Neural cell (in vitro differentiated cells): ENCODE data around the gene ATG7. TPM values are rescaled to one million over a fixed set of nuclear protein-coding genes. Genes with fewer than 3 reads are reported as not detected.

Experiments used
- H2AFZ ChIP-seq: fragments of 200-600, 300-800 bp; sonication (generic), shearing (Covaris generic); 2 replicates; pipeline ENCODE4 v1.6.0; 2014; ENCODE audit warnings: low read depth, mild to moderate bottlenecking, antibody characterized with exemption, low read length, moderate library complexity
- H3F3A ChIP-seq: fragments of 200-600 bp; shearing (Covaris generic); 2 replicates; pipeline ENCODE4 v1.6.1; 2016; ENCODE audit warnings: mild to moderate bottlenecking, moderate library complexity, mixed read lengths, antibody characterized with exemption, low read length; ENCODE audit not compliant: insufficient read depth, poor library complexity, severe bottlenecking
- H3K27ac ChIP-seq: fragments of 200-600, 300-800 bp; sonication (generic), shearing (Covaris generic); 2 replicates; pipeline ENCODE4 v1.5.1; 2014; ENCODE audit warnings: mild to moderate bottlenecking, low read length, moderate library complexity
- H3K27me3 ChIP-seq: fragments of 300-800, 200-600 bp; sonication (generic), shearing (Covaris generic); 2 replicates; pipeline ENCODE4 v1.6.0; 2014; ENCODE audit warnings: mild to moderate bottlenecking, low read depth, low read length, moderate library complexity; ENCODE audit not compliant: insufficient read depth
- H3K36me3 ChIP-seq: fragments of 300-800, 200-600 bp; sonication (generic), shearing (Covaris generic); 2 replicates; pipeline ENCODE4 v1.5.1; 2014; ENCODE audit warnings: mild to moderate bottlenecking, antibody characterized with exemption, low read length, moderate library complexity; ENCODE audit not compliant: insufficient read depth
- H3K4me2 ChIP-seq: fragments of 300-800, 200-600 bp; sonication (generic), shearing (Covaris generic); 2 replicates; pipeline ENCODE4 v1.6.0; 2014; ENCODE audit warnings: mild to moderate bottlenecking, low read length
- H3K4me3 ChIP-seq: fragments of 300-800, 200-600 bp; sonication (generic), shearing (Covaris generic); 2 replicates; pipeline ENCODE4 v1.5.1; 2014; ENCODE audit warnings: mild to moderate bottlenecking, low read length, moderate library complexity
- H3K79me2 ChIP-seq: fragments of 200-600 bp; shearing (Covaris generic); replicated peaks from 2 replicates; pipeline ENCODE4 v1.6.0; 2014; ENCODE audit warnings: mild to moderate bottlenecking, low read length, moderate library complexity; ENCODE audit not compliant: insufficient read depth
- H3K9ac ChIP-seq: fragments of 300-800, 200-600 bp; sonication (generic), shearing (Covaris generic); 2 replicates; pipeline ENCODE4 v1.6.1; 2016; ENCODE audit warnings: mild to moderate bottlenecking, low read length, mixed read lengths
- H3K9me2 ChIP-seq: fragments of 200-600 bp; shearing (Covaris generic); 2 replicates; pipeline ENCODE4 v1.6.1; 2016; ENCODE audit warnings: mild to moderate bottlenecking, low read length, mixed read lengths; ENCODE audit not compliant: insufficient read depth
- H3K9me3 ChIP-seq: fragments of 200-600, 300-800 bp; sonication (generic), shearing (Covaris generic); 2 replicates; pipeline ENCODE4 v1.6.1; 2016; ENCODE audit warnings: mild to moderate bottlenecking, mixed run types, low read length, moderate library complexity, mixed read lengths
- H4K20me1 ChIP-seq: fragments of 200-600 bp; shearing (Covaris generic); 2 replicates; pipeline ENCODE4 v1.6.1; 2016; ENCODE audit warnings: mild to moderate bottlenecking, mixed run types; ENCODE audit not compliant: insufficient read depth
- CTCF ChIP-seq: fragments of 450-650 bp; IDR thresholded peaks from 2 replicates; pipeline ENCODE4 v1.5.1; 2014; ENCODE audit warnings: antibody characterized with exemption, mild to moderate bottlenecking, moderate library complexity; ENCODE audit not compliant: poor library complexity, severe bottlenecking
- EP300 ChIP-seq: fragments of 450-650 bp; conservative IDR thresholded peaks from 2 replicates; pipeline ENCODE4 v1.6.1; 2014; ENCODE audit warnings: antibody characterized with exemption, mild to moderate bottlenecking, moderate library complexity; ENCODE audit not compliant: poor library complexity, severe bottlenecking
- EZH2 ChIP-seq: fragments of 200-600, 300-800 bp; shearing (Covaris generic), sonication (generic); IDR thresholded peaks from 2 replicates; pipeline ENCODE4 v1.6.1; 2014; ENCODE audit warnings: antibody characterized with exemption, low read length, borderline replicate concordance, mild to moderate bottlenecking; ENCODE audit not compliant: insufficient read depth, poor library complexity, severe bottlenecking
- MXI1 ChIP-seq: fragments of 450-650 bp; conservative IDR thresholded peaks from 2 replicates; pipeline ENCODE4 v1.6.1; 2014; ENCODE audit warnings: antibody characterized with exemption, mild to moderate bottlenecking; ENCODE audit not compliant: poor library complexity, severe bottlenecking
- POLR2AphosphoS5 ChIP-seq: IDR thresholded peaks from 2 replicates; pipeline ENCODE4 v1.6.1; 2012
- RAD21 ChIP-seq: fragments of 450-650 bp; conservative IDR thresholded peaks from 2 replicates; pipeline ENCODE4 v1.6.1; 2014; ENCODE audit warnings: antibody characterized with exemption, mild to moderate bottlenecking, moderate library complexity
- SMC3 ChIP-seq: fragments of 450-650 bp; conservative IDR thresholded peaks from 2 replicates; pipeline ENCODE4 v1.6.1; 2014; ENCODE audit warnings: antibody characterized with exemption, mild to moderate bottlenecking, moderate library complexity; ENCODE audit not compliant: poor library complexity
- TAF1 ChIP-seq: IDR thresholded peaks from 2 replicates; pipeline ENCODE4 v1.6.1; 2012; ENCODE audit warnings: low read depth
- polyA plus RNA-seq: library from polyadenylated mRNA; depleted of rRNA; stranded (reverse); fragments of >200 nt; gene quantifications from 2 replicates; pipeline ENCODE4 v1.2.3, GENCODE V29; 2014
- TF ChIP-seq, protein P1 (sequence below): IDR thresholded peaks from 2 replicates; pipeline ENCODE4 v1.6.1; 2012; ENCODE audit warnings: borderline replicate concordance

ATG7 gene
- polyA plus RNA-seq, 1 donor from 2014 or later = 28.8 TPM

GRCh38 chr3:11559816-11560633, 287.8 kb downstream of the ATG7 start:
- TF ChIP-seq EP300 (no peak), CTCF (no peak), SMC3 (no peak), TAF1 (no peak), MXI1 (no peak), RAD21 (no peak), POLR2AphosphoS5 (no peak), EZH2 (no peak)
- TF ChIP-seq, protein P1, sequence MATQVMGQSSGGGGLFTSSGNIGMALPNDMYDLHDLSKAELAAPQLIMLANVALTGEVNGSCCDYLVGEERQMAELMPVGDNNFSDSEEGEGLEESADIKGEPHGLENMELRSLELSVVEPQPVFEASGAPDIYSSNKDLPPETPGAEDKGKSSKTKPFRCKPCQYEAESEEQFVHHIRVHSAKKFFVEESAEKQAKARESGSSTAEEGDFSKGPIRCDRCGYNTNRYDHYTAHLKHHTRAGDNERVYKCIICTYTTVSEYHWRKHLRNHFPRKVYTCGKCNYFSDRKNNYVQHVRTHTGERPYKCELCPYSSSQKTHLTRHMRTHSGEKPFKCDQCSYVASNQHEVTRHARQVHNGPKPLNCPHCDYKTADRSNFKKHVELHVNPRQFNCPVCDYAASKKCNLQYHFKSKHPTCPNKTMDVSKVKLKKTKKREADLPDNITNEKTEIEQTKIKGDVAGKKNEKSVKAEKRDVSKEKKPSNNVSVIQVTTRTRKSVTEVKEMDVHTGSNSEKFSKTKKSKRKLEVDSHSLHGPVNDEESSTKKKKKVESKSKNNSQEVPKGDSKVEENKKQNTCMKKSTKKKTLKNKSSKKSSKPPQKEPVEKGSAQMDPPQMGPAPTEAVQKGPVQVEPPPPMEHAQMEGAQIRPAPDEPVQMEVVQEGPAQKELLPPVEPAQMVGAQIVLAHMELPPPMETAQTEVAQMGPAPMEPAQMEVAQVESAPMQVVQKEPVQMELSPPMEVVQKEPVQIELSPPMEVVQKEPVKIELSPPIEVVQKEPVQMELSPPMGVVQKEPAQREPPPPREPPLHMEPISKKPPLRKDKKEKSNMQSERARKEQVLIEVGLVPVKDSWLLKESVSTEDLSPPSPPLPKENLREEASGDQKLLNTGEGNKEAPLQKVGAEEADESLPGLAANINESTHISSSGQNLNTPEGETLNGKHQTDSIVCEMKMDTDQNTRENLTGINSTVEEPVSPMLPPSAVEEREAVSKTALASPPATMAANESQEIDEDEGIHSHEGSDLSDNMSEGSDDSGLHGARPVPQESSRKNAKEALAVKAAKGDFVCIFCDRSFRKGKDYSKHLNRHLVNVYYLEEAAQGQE = no peak
- Histone ChIP-seq H3K27ac (no peak overlapping the region), H4K20me1 (no peaks in the 10 kb centered on the region), H3K4me3 (no peak overlapping the region), H3K4me2 (no peak overlapping the region), H3K9me3 (no peaks in the 10 kb centered on the region), H3F3A (no peaks in the 10 kb centered on the region), H2AFZ (no peak overlapping the region), H3K27me3 (no peaks in the 10 kb centered on the region), H3K36me3 (no peaks in the 10 kb centered on the region), H3K9me2 (no peaks in the 10 kb centered on the region), H3K79me2 (no peaks in the 10 kb centered on the region), H3K9ac (no peak overlapping the region)

DNA sequence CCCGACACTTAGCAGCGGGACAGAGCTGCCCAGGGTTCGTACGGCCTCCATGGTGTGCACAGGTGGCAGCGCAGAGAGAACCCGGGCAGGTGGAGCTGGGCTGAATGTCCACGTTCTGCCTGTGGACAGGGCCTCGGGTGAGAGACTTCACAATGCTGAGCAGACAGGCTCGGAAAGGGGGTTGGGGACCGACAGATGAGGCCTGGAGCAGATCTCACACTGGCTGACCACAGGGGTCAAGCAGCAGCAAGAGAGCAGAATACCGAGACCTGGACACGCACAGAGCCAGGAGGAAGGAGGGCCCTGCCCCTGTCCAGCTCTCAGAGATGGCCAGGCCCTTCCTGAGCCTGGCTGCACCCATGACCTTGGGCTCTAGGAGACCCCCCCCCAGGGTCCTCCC, 288.5 kb downstream of the ATG7 start:
- Histone ChIP-seq H3K27ac (no peak overlapping the region), H3K4me3 (no peak overlapping the region), H3K79me2 (no peaks in the 10 kb centered on the region), H3K9me2 (no peaks in the 10 kb centered on the region), H4K20me1 (no peaks in the 10 kb centered on the region), H2AFZ (no peak overlapping the region), H3K4me2 (no peak overlapping the region), H3K27me3 (no peaks in the 10 kb centered on the region), H3K9ac (no peak overlapping the region), H3K9me3 (no peaks in the 10 kb centered on the region), H3K36me3 (no peaks in the 10 kb centered on the region), H3F3A (no peaks in the 10 kb centered on the region)
- no peak for TF ChIP-seq RAD21
- no peak for TF ChIP-seq SMC3
- TF ChIP-seq POLR2AphosphoS5 = no peak
- TF ChIP-seq, protein P1 = no peak
- no peak for TF ChIP-seq EP300
- TF ChIP-seq TAF1 = no peak
- TF ChIP-seq MXI1 = no peak
- TF ChIP-seq EZH2 = no peak
- TF ChIP-seq CTCF = no peak
